HEK293 (cell line): ENCODE data around the gene NT5M.

Experiments
- CTCF ChIA-PET: fragments of 350-600 bp; formaldehyde crosslinking; extraction: SDS; loops from one replicate; lab custom pipeline; 2021; ENCODE audit warnings: antibody characterized with exemption; lab: Yijun Ruan, JAX
- POLR2A ChIA-PET: fragments of 300-600 bp; formaldehyde crosslinking; extraction: SDS; loops from one replicate; lab custom pipeline; 2020; ENCODE audit warnings: antibody characterized with exemption, inconsistent platforms; lab: Yijun Ruan, JAX
- H3K27ac ChIP-seq: fragments of 200-500 bp; sonication (Bioruptor generic); 2 replicates; pipeline ENCODE4 v1.5.1; 2014; ENCODE audit warnings: low read depth, low read length, control low read depth, inconsistent platforms; ENCODE audit errors: extremely low read depth
- H3K36me3 ChIP-seq, 2 experiments: fragments of 200-500 bp in 1 of 2; sonication (Bioruptor generic) in 1 of 2; 1 replicate in 1 of 2; 2 replicates in 1 of 2; pipeline ENCODE4 v1.5.1; 2014 to 2017; ENCODE audit warnings: inconsistent platforms in 2 of 2, low read length in 2 of 2; ENCODE audit not compliant: control insufficient read depth in 2 of 2, insufficient read depth in 1 of 2
- H3K4me1 ChIP-seq: fragments of 200-500 bp; sonication (Bioruptor generic); 2 replicates; pipeline ENCODE4 v1.5.1; 2014; ENCODE audit warnings: mild to moderate bottlenecking, low read length, inconsistent platforms; ENCODE audit not compliant: control insufficient read depth, insufficient read depth
- H3K4me3 ChIP-seq: 2 replicates; pipeline ENCODE4 v1.5.1; 2011; ENCODE audit warnings: low read depth, mild to moderate bottlenecking, control low read depth, low read length, moderate library complexity
- H3K9me3 ChIP-seq: fragments of 200-500 bp; sonication (Bioruptor generic); 2 replicates; pipeline ENCODE4 v1.5.1; 2014; ENCODE audit warnings: low read depth, low read length, inconsistent platforms; ENCODE audit not compliant: control insufficient read depth, insufficient read depth
- HIC1 ChIP-seq: fragments of 450-650 bp; formaldehyde crosslinking; IDR thresholded peaks from 2 replicates; pipeline ENCODE4 v1.5.1; 2016; ENCODE audit warnings: missing biosample characterization, missing genetic modification characterization
- INSM2 ChIP-seq: fragments of 450-650 bp; formaldehyde crosslinking; IDR thresholded peaks from 2 replicates; pipeline ENCODE4 v1.5.1; 2016; ENCODE audit warnings: missing biosample characterization, missing genetic modification characterization
- OVOL3 ChIP-seq: fragments of 450-650 bp; formaldehyde crosslinking; IDR thresholded peaks from 2 replicates; pipeline ENCODE4 v1.5.1; 2016; ENCODE audit warnings: missing biosample characterization, missing genetic modification characterization
- PRDM10 ChIP-seq: fragments of 450-650 bp; formaldehyde crosslinking; IDR thresholded peaks from 2 replicates; pipeline ENCODE4 v1.5.1; 2016; ENCODE audit warnings: missing biosample characterization, missing genetic modification characterization
- SCRT1 ChIP-seq: fragments of 450-650 bp; formaldehyde crosslinking; IDR thresholded peaks from 2 replicates; pipeline ENCODE4 v1.5.1; 2016; ENCODE audit warnings: missing biosample characterization, missing genetic modification characterization, borderline replicate concordance
- ZNF10 ChIP-seq: fragments of 450-650 bp; formaldehyde crosslinking; IDR thresholded peaks from 2 replicates; pipeline ENCODE4 v1.5.1; 2017; ENCODE audit warnings: missing biosample characterization, missing genetic modification characterization
- ZNF211 ChIP-seq: fragments of 450-650 bp; formaldehyde crosslinking; IDR thresholded peaks from 2 replicates; pipeline ENCODE4 v1.5.1; 2016; ENCODE audit warnings: low read depth, missing biosample characterization, missing genetic modification characterization
- ZNF335 ChIP-seq: fragments of 450-650 bp; formaldehyde crosslinking; conservative IDR thresholded peaks from 2 replicates; pipeline ENCODE4 v1.5.1; 2016; ENCODE audit warnings: missing biosample characterization, missing genetic modification characterization
- ZNF354C ChIP-seq: fragments of 450-650 bp; formaldehyde crosslinking; IDR thresholded peaks from 2 replicates; pipeline ENCODE4 v1.5.1; 2016; ENCODE audit warnings: missing biosample characterization, missing genetic modification characterization, low read depth, borderline replicate concordance
- ZNF449 ChIP-seq: fragments of 450-650 bp; formaldehyde crosslinking; IDR thresholded peaks from 2 replicates; pipeline ENCODE4 v1.5.1; 2017; ENCODE audit warnings: missing biosample characterization, mild to moderate bottlenecking, missing genetic modification characterization, moderate library complexity
- ZNF488 ChIP-seq: fragments of 450-650 bp; formaldehyde crosslinking; IDR thresholded peaks from 2 replicates; pipeline ENCODE4 v1.5.1; 2016; ENCODE audit warnings: missing biosample characterization, missing genetic modification characterization
- ZNF521 ChIP-seq: fragments of 450-650 bp; formaldehyde crosslinking; IDR thresholded peaks from 2 replicates; pipeline ENCODE4 v1.5.1; 2017; ENCODE audit warnings: missing biosample characterization, mild to moderate bottlenecking, missing genetic modification characterization
- ZNF561 ChIP-seq: fragments of 450-650 bp; IDR thresholded peaks from 2 replicates; pipeline ENCODE4 v1.5.1; 2018; ENCODE audit warnings: missing biosample characterization, missing genetic modification characterization, borderline replicate concordance
- ZNF623 ChIP-seq: fragments of 450-650 bp; formaldehyde crosslinking; IDR thresholded peaks from 2 replicates; pipeline ENCODE4 v1.5.1; 2016; ENCODE audit warnings: missing biosample characterization, missing genetic modification characterization
- ZNF677 ChIP-seq: fragments of 450-650 bp; IDR thresholded peaks from 2 replicates; pipeline ENCODE4 v1.5.0; 2018; ENCODE audit warnings: missing biosample characterization, mild to moderate bottlenecking, missing genetic modification characterization, moderate library complexity
- ZNF692 ChIP-seq: fragments of 450-650 bp; formaldehyde crosslinking; IDR thresholded peaks from 2 replicates; pipeline ENCODE4 v1.5.1; 2016; ENCODE audit warnings: missing biosample characterization, missing genetic modification characterization

NT5M gene

GRCh38 chr17:17361867-17362539 is 58.8 kb downstream of the NT5M start:
- ChIA-PET CTCF (interaction anchor here (0.6 kb wide), 1 partner anchor 350 kb away, joined by 3 read pairs; no protein-coding TSS in a partner anchor), POLR2A (interaction anchor here (0.9 kb wide), 1 partner anchor 134 kb away, joined by 3 read pairs; the partner anchor contains the start of gene RASD1)
- Histone ChIP-seq H3K4me3 (no peak overlapping the region), H3K4me1 (no peaks in the 10 kb centered on the region), H3K9me3 (no peaks in the 10 kb centered on the region), H3K27ac (no peak overlapping the region), H3K36me3 (no peaks in the 10 kb centered on the region)
- TF ChIP-seq HIC1 = no peak
- TF ChIP-seq SCRT1 (tag by site-specific recombination) = no peak
- no peak for TF ChIP-seq ZNF521 (tag by site-specific recombination)
- TF ChIP-seq ZNF692 (tag by site-specific recombination) = no peak
- TF ChIP-seq ZNF354C (tag by site-specific recombination) = no peak

GRCh38 chr17:17362540-17362930 is 59.4 kb downstream of the NT5M start:
- CTCF ChIA-PET = interaction anchor here (2.6 kb wide), 1 partner anchor 134 kb away, joined by 7 read pairs; no protein-coding TSS in a partner anchor
- Histone ChIP-seq H3K36me3 (no peaks in the 10 kb centered on the region), H3K4me1 (no peaks in the 10 kb centered on the region)
- TF ChIP-seq ZNF449 (tag by site-specific recombination) = no peak
- TF ChIP-seq ZNF561 = no peak
- TF ChIP-seq INSM2 (tag by site-specific recombination) = no peak
- no peak for TF ChIP-seq HIC1
- TF ChIP-seq PRDM10 = no peak
- TF ChIP-seq ZNF335 (tag by site-specific recombination) = no peak
- no peak for TF ChIP-seq ZNF623 (tag by site-specific recombination)
- no peak for TF ChIP-seq ZNF677 (tag by site-specific recombination)
- no peak for TF ChIP-seq ZNF10 (tag by site-specific recombination)
- no peak for TF ChIP-seq OVOL3 (tag by site-specific recombination)
- no peak for TF ChIP-seq ZNF488
- TF ChIP-seq ZNF211 = no peak
- TF ChIP-seq, all 188 proteins: peak for 0
- H3K4me3 ChIP-seq = no peak overlapping the region
- H3K27ac ChIP-seq = no peak overlapping the region
- no peaks in the 10 kb centered on the region for H3K9me3 ChIP-seq
- POLR2A ChIA-PET = interaction anchor here (0.9 kb wide), 1 partner anchor 134 kb away, joined by 3 read pairs; the partner anchor contains the start of gene RASD1
